IMR-90 (cell line): ENCODE results near the gene SRMS. TPM values are rescaled to one million over a fixed set of nuclear protein-coding genes. Genes with fewer than 3 reads are reported as not detected.

ENCODE experiments used
- ATAC-seq: fragments of 200-7000 bp; cut with Tn5 transposase; 2 replicates; pipeline ENCODE4 v1.9.1; 2020; ENCODE audit warnings: low read depth, mild to moderate bottlenecking, moderate library complexity
- BruUV-seq: library from RNA; stranded (reverse); fragments of 400-500 nt; replicated peaks from 2 replicates; lab custom pipeline; 2021; lab: Mats Ljungman, UMichigan
- CTCF ChIA-PET: fragments of 300-600 bp; formaldehyde crosslinking; extraction: SDS; loops from one replicate; lab custom pipeline; 2021; ENCODE audit warnings: antibody characterized with exemption; lab: Yijun Ruan, JAX
- POLR2A ChIA-PET: fragments of 300-600 bp; sonication (Branson Sonifier 250); formaldehyde crosslinking; loops from one replicate; lab custom pipeline; 2022; ENCODE audit warnings: antibody characterized with exemption; ENCODE audit not compliant: unreplicated experiment; lab: Charles Lee
- DNase-seq: peaks from one replicate; pipeline ENCODE4 v3.0.0; 2013
- H2AFZ ChIP-seq: replicated peaks from 2 replicates; pipeline ENCODE3; 2013; ENCODE audit warnings: low read length, mild to moderate bottlenecking; ENCODE audit not compliant: poor library complexity
- H2AK5ac ChIP-seq: 2 replicates; pipeline ENCODE4 v1.6.1; 2013; ENCODE audit warnings: low read depth, low read length, inconsistent platforms
- H2AK9ac ChIP-seq: replicated peaks from 2 replicates; pipeline ENCODE3; 2013; ENCODE audit warnings: mild to moderate bottlenecking, low read depth, low read length, moderate library complexity; ENCODE audit not compliant: poor library complexity
- H2BK120ac ChIP-seq: 2 replicates; pipeline ENCODE4 v1.6.1; 2013; ENCODE audit warnings: low read depth, low read length, inconsistent platforms
- H2BK15ac ChIP-seq: 3 replicates; pipeline ENCODE4 v1.6.1; 2013; ENCODE audit warnings: low read depth, low read length, inconsistent platforms
- H2BK20ac ChIP-seq: 2 replicates; pipeline ENCODE4 v1.6.1; 2013; ENCODE audit warnings: low read depth, mild to moderate bottlenecking, inconsistent platforms, low read length, moderate library complexity
- H2BK5ac ChIP-seq: 2 replicates; pipeline ENCODE4 v1.6.1; 2013; ENCODE audit warnings: mild to moderate bottlenecking, low read depth, low read length, inconsistent platforms; ENCODE audit not compliant: poor library complexity, severe bottlenecking
- H3K14ac ChIP-seq: replicated peaks from 2 replicates; pipeline ENCODE4 v1.6.1; 2013; ENCODE audit warnings: low read depth, low read length, inconsistent platforms
- H3K18ac ChIP-seq: 2 replicates; pipeline ENCODE4 v1.6.1; 2013; ENCODE audit warnings: low read depth, low read length, control low read depth
- H3K23ac ChIP-seq: 2 replicates; pipeline ENCODE4 v1.6.1; 2013; ENCODE audit warnings: low read depth, low read length, inconsistent platforms
- H3K27ac ChIP-seq: 2 replicates; pipeline ENCODE4 v1.5.1; 2013; ENCODE audit warnings: mild to moderate bottlenecking, control low read depth, low read length; ENCODE audit not compliant: insufficient read depth
- H3K27me3 ChIP-seq: 2 replicates; pipeline ENCODE4 v1.6.1; 2013; ENCODE audit warnings: low read length; ENCODE audit not compliant: control insufficient read depth, insufficient read depth
- H3K36me3 ChIP-seq: 2 replicates; pipeline ENCODE4 v1.6.1; 2013; ENCODE audit warnings: low read length, mixed read lengths; ENCODE audit not compliant: control insufficient read depth, insufficient read depth
- H3K4ac ChIP-seq: 2 replicates; pipeline ENCODE4 v1.6.1; 2013; ENCODE audit warnings: low read depth, low read length, inconsistent platforms
- H3K4me1 ChIP-seq: 2 replicates; pipeline ENCODE4 v1.6.1; 2013; ENCODE audit warnings: low read length, mixed read lengths; ENCODE audit not compliant: control insufficient read depth, insufficient read depth
- H3K4me2 ChIP-seq: 2 replicates; pipeline ENCODE4 v1.6.1; 2013; ENCODE audit warnings: low read depth, mild to moderate bottlenecking, control low read depth, low read length, moderate library complexity
- H3K4me3 ChIP-seq: 2 replicates; pipeline ENCODE4 v1.5.1; 2013; ENCODE audit warnings: low read depth, mild to moderate bottlenecking, control low read depth, low read length, moderate library complexity; ENCODE audit not compliant: insufficient read depth
- H3K56ac ChIP-seq: 2 replicates; pipeline ENCODE4 v1.6.1; 2013; ENCODE audit warnings: low read length, inconsistent platforms; ENCODE audit not compliant: insufficient read depth; ENCODE audit errors: extremely low read depth
- H3K79me1 ChIP-seq, 2 experiments: 2 replicates each; pipeline ENCODE4 v1.6.1; 2013; ENCODE audit warnings: low read length in 2 of 2, inconsistent platforms in 1 of 2, low read depth in 1 of 2
- H3K9ac ChIP-seq: 2 replicates; pipeline ENCODE4 v1.6.1; 2013; ENCODE audit warnings: low read depth, low read length, control low read depth
- H3K9me1 ChIP-seq: 2 replicates; pipeline ENCODE4 v1.6.1; 2013; ENCODE audit warnings: low read length, inconsistent platforms; ENCODE audit not compliant: insufficient read depth
- H3K9me3 ChIP-seq: 2 replicates; pipeline ENCODE4 v1.6.1; 2013; ENCODE audit warnings: low read length; ENCODE audit not compliant: control insufficient read depth, insufficient read depth
- H4K20me1 ChIP-seq: 2 replicates; pipeline ENCODE4 v1.6.1; 2013; ENCODE audit warnings: low read length, inconsistent platforms; ENCODE audit not compliant: insufficient read depth
- H4K5ac ChIP-seq: 2 replicates; pipeline ENCODE4 v1.6.1; 2013; ENCODE audit warnings: mild to moderate bottlenecking, low read depth, low read length, control low read depth
- H4K8ac ChIP-seq, 2 experiments: 2 replicates each; pipeline ENCODE4 v1.6.1; 2013; ENCODE audit warnings: low read depth in 2 of 2, low read length in 2 of 2, control low read depth in 1 of 2, inconsistent platforms in 1 of 2
- H4K91ac ChIP-seq: 2 replicates; pipeline ENCODE4 v1.6.1; 2013; ENCODE audit warnings: low read depth, low read length, inconsistent platforms; ENCODE audit not compliant: insufficient read depth
- BHLHE40 ChIP-seq: fragments of 150-350 bp; IDR thresholded peaks from 2 replicates; pipeline ENCODE4 v1.6.1; 2016; ENCODE audit warnings: mild to moderate bottlenecking, low read depth, low read length
- CEBPB ChIP-seq: IDR thresholded peaks from 2 replicates; pipeline ENCODE4 v1.6.1; 2012; ENCODE audit warnings: low read depth, low read length, improper control_type of control experiment
- CHD1 ChIP-seq: IDR thresholded peaks from 2 replicates; pipeline ENCODE4 v1.6.1; 2012; ENCODE audit warnings: low read depth, low read length, improper control_type of control experiment
- FOS ChIP-seq: fragments of 150-350 bp; IDR thresholded peaks from 2 replicates; pipeline ENCODE4 v1.6.1; 2016; ENCODE audit warnings: low read depth, low read length
- MAFK ChIP-seq: IDR thresholded peaks from 2 replicates; pipeline ENCODE4 v1.6.1; 2012; ENCODE audit warnings: low read depth, low read length, improper control_type of control experiment
- MAZ ChIP-seq: IDR thresholded peaks from 2 replicates; pipeline ENCODE4 v1.6.1; 2012; ENCODE audit warnings: low read depth, mild to moderate bottlenecking, low read length, improper control_type of control experiment, moderate library complexity, borderline replicate concordance
- MXI1 ChIP-seq: IDR thresholded peaks from 2 replicates; pipeline ENCODE4 v1.6.1; 2012; ENCODE audit warnings: low read depth, mild to moderate bottlenecking, low read length, moderate library complexity, borderline replicate concordance
- NFE2L2 ChIP-seq: fragments of 150-350 bp; IDR thresholded peaks from 2 replicates; pipeline ENCODE4 v1.6.1; 2016; ENCODE audit warnings: low read depth, mild to moderate bottlenecking, low read length
- POLR2A ChIP-seq: IDR thresholded peaks from 2 replicates; pipeline ENCODE4 v1.6.1; 2012; ENCODE audit warnings: mild to moderate bottlenecking, low read depth, low read length
- RAD21 ChIP-seq: IDR thresholded peaks from 2 replicates; pipeline ENCODE4 v1.6.1; 2012; ENCODE audit warnings: low read length, improper control_type of control experiment
- RCOR1 ChIP-seq: IDR thresholded peaks from 2 replicates; pipeline ENCODE4 v1.6.1; 2012; ENCODE audit warnings: mild to moderate bottlenecking, low read length, improper control_type of control experiment; ENCODE audit not compliant: insufficient replicate concordance
- RFX5 ChIP-seq: IDR thresholded peaks from 2 replicates; pipeline ENCODE4 v1.8.0; 2012; ENCODE audit warnings: low read depth, mild to moderate bottlenecking, low read length, moderate library complexity
- SMC3 ChIP-seq: fragments of 150-350 bp; IDR thresholded peaks from 2 replicates; pipeline ENCODE4 v1.6.1; 2016; ENCODE audit warnings: low read depth, mild to moderate bottlenecking, antibody characterized with exemption, low read length, moderate library complexity
- WGBS, 2 experiments: methylation state at CpG; one replicate each; pipeline versions ENCODE4 v1.1.5 to v1.1.7; 2013; ENCODE audit warnings: missing lambda C conversion rate in 2 of 2; ENCODE audit not compliant: insufficient read length in 1 of 2; ENCODE audit errors: extremely low coverage in 2 of 2; 5-methylcytosine and 5-hydroxymethylcytosine counted together
- dilution Hi-C: fragments of 300-500 bp; cut with HindIII; formaldehyde crosslinking; loops from one replicate; pipeline ENCODE4 v1.14.3; 2018; ENCODE audit warnings: low sequenced_read_pairs; ENCODE audit not compliant: unreplicated experiment
- in situ Hi-C: fragments of 300-500 bp; cut with MboI; formaldehyde crosslinking; loops from 3 replicates; pipeline ENCODE4 v1.14.3; 2019; ENCODE audit warnings: low sequenced_read_pairs, inconsistent platforms, mixed read lengths
- intact Hi-C: fragments of 100-400 bp; cut with micrococcal nuclease; formaldehyde crosslinking; loops from 2 replicates; pipeline ENCODE4 v1.10.0; 2022
- polyA plus RNA-seq, 3 experiments: library from polyadenylated mRNA; depleted of rRNA; stranded (reverse); fragments of >200 nt; gene quantifications; 2 replicates each; pipeline ENCODE4 v1.2.3, GENCODE V29; 2012; ENCODE audit warnings: low replicate concordance in 1 of 3
- total RNA-seq: library from RNA; depleted of rRNA; stranded (reverse); fragments of >200 nt; gene quantifications from 2 replicates; pipeline ENCODE4 v1.2.3, GENCODE V29; 2012
- TF ChIP-seq, protein P1 (sequence below): conservative IDR thresholded peaks from 2 replicates; pipeline ENCODE4 v1.5.1; 2012; ENCODE audit warnings: mild to moderate bottlenecking, low read depth, low read length, improper control_type of control experiment
- TF ChIP-seq, protein P2 (sequence below): fragments of 150-350 bp; IDR thresholded peaks from 2 replicates; pipeline ENCODE4 v1.6.1; 2017; ENCODE audit warnings: mild to moderate bottlenecking, antibody characterized with exemption, low read length, low read depth

The SRMS gene
- total and polyA plus RNA-seq, 2 of the 4 experiments (the other 2 are of a cell fraction), result not detected

DNA sequence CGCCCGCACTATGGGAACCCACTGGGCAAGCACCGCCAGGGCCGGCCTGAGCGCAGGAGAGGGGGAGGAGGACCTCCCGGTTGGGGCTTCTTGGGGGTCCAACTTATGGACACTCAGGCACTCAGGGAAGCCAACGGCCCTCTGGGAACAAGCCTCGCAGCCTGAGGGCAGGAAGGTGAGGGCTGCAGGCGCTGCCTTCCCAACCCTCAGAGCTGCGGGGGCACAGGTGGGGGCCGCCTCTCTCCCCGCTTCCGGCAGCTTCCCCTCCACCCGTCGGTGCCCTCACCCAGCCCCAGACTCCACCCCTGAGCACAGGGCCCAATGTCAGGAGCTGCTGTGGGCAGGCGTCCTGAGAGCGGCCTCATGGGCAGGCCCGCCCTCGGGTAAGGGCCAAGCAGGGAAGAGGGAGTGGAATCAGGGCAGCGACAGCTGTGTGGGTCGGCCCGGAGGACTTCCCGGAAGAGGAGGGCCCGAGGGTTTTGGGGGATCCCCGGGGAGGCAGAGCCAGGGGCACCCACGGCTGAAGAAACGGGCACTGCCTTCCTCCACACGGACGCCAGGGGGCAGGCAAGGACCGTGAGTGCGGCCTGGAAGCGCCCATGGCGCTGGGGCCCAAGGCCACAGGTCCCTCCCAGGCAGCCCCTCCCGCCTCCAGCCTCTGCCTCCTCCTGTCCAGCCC is 9.9 kb downstream of the SRMS start:
- peak overlapping the region; percentile 62; the same call in 1 of the 2 replicates for H2BK120ac ChIP-seq
- in situ Hi-C loops (loop anchor here (10.0 kb wide), 2 partner anchors 327 to 437 kb away; partner anchors contain the start of genes ABHD16B, SAMD10 and TPD52L2), intact Hi-C loops (loop anchor here (1.0 to 10.0 kb wide), 5 partner anchors 117 to 583 kb away; partner anchors contain the start of genes RTEL1, STMN3 and UCKL1), dilution Hi-C loops (no loop called here)
- H3K56ac ChIP-seq, result no peak overlapping the region
- H2BK15ac ChIP-seq, result no peak overlapping the region
- H3K14ac ChIP-seq, result no peak overlapping the region
- H3K9me3 ChIP-seq, result no peaks in the 10 kb centered on the region
- H3K4me1 ChIP-seq, result peaks cover 3% of the 10 kb centered on the region; the same call in 1 of the 2 replicates
- H3K4ac ChIP-seq, result peak overlapping the region; percentile 39; the same call in 1 of the 2 replicates
- ChIA-PET POLR2A (no interaction called here), CTCF (interaction anchor here (0.5 to 1.9 kb wide), 10 partner anchors 16 to 579 kb away, joined by 3 to 10 read pairs (median 3); partner anchors contain the start of gene TPD52L2)
- no peak overlapping the region for H3K18ac ChIP-seq
- peaks cover 4% of the 10 kb centered on the region; the same call in 1 of the 2 replicates for H3K27me3 ChIP-seq
- no peak overlapping the region for H3K23ac ChIP-seq
- 0 out of 2 replicates have a peak overlapping the region, but pooled peaks have one; percentile 12 for H3K4me3 ChIP-seq
- H2AK9ac ChIP-seq, result peak overlapping the region; percentile 43
- H4K91ac ChIP-seq, result 0 out of 2 replicates have a peak overlapping the region, but pooled peaks have one; percentile 8
- no TSS peak for BruUV-seq
- H2BK20ac ChIP-seq, result no peak overlapping the region
- peak overlapping the region; percentile 50; the same call in 1 of the 2 replicates for H4K5ac ChIP-seq
- peak overlapping the region; percentile 5 to 91; a peak in 3 of 4 replicates for H4K8ac ChIP-seq
- H2AFZ ChIP-seq, result peak overlapping the region; percentile 98
- H4K20me1 ChIP-seq, result no peaks in the 10 kb centered on the region
- no peak overlapping the region; the same call in 1 of the 2 replicates for H3K27ac ChIP-seq
- H3K9me1 ChIP-seq, result no peaks in the 10 kb centered on the region
- no peak overlapping the region for H2BK5ac ChIP-seq
- DNase-seq (peak; percentile 86), ATAC-seq (peak; percentile 95)
- no peak overlapping the region for H2AK5ac ChIP-seq
- no peaks in the 10 kb centered on the region for H3K36me3 ChIP-seq
- H3K79me1 ChIP-seq, result no peaks in the 10 kb centered on the region
- H3K9ac ChIP-seq, result no peak overlapping the region
- peak overlapping the region; percentile 28; the same call in 1 of the 2 replicates for H3K4me2 ChIP-seq
- WGBS, 2 experiments, result 0% methylated on average over 3 of the region's 34 CpGs; no CpG with 5 or more reads in 1 of the 2 experiments
- TF ChIP-seq RFX5 (no peak), MAFK (no peak), POLR2A (peak; percentile 62), FOS (no peak), RAD21 (peak; percentile 99), MXI1 (no peak), MAZ (peak; percentile 95), CHD1 (no peak), BHLHE40 (no peak), CEBPB (no peak), NFE2L2 (no peak), RCOR1 (no peak), SMC3 (peak; percentile 86)
- TF ChIP-seq, protein P1, sequence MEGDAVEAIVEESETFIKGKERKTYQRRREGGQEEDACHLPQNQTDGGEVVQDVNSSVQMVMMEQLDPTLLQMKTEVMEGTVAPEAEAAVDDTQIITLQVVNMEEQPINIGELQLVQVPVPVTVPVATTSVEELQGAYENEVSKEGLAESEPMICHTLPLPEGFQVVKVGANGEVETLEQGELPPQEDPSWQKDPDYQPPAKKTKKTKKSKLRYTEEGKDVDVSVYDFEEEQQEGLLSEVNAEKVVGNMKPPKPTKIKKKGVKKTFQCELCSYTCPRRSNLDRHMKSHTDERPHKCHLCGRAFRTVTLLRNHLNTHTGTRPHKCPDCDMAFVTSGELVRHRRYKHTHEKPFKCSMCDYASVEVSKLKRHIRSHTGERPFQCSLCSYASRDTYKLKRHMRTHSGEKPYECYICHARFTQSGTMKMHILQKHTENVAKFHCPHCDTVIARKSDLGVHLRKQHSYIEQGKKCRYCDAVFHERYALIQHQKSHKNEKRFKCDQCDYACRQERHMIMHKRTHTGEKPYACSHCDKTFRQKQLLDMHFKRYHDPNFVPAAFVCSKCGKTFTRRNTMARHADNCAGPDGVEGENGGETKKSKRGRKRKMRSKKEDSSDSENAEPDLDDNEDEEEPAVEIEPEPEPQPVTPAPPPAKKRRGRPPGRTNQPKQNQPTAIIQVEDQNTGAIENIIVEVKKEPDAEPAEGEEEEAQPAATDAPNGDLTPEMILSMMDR, result peak; percentile 98
- TF ChIP-seq, protein P2, sequence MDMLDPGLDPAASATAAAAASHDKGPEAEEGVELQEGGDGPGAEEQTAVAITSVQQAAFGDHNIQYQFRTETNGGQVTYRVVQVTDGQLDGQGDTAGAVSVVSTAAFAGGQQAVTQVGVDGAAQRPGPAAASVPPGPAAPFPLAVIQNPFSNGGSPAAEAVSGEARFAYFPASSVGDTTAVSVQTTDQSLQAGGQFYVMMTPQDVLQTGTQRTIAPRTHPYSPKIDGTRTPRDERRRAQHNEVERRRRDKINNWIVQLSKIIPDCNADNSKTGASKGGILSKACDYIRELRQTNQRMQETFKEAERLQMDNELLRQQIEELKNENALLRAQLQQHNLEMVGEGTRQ, result no peak
